Tibial nerve (tissue), 4 donors: ENCODE measurements around the gene PTPN3. TPM values are rescaled to one million over a fixed set of nuclear protein-coding genes. Genes with fewer than 3 reads are reported as not detected.

Experiments
- DNase-seq, 2 donors: peaks; one replicate each; pipeline ENCODE4 v3.0.0-alpha.2; 2019; ENCODE audit warnings: low spot score in 2 of 2
- H3K27ac ChIP-seq, 4 donors: fragments of 200-600 bp; sonication (generic) in 3 of 4; one replicate each; pipeline ENCODE4 v1.5.1; 2017 to 2019; ENCODE audit warnings: mild to moderate bottlenecking in 1 of 4
- H3K27me3 ChIP-seq, 2 donors: fragments of 200-600 bp; sonication (generic) in 1 of 2; one replicate each; pipeline versions ENCODE4 v1.5.1 to v1.6.0; 2017 to 2019
- H3K36me3 ChIP-seq, 3 donors: fragments of 200-600 bp; sonication (generic); one replicate each; pipeline ENCODE4 v1.5.1; 2018 to 2019
- H3K4me1 ChIP-seq, 4 donors: fragments of 200-600 bp; sonication (generic) in 3 of 4; one replicate each; pipeline ENCODE4 v1.5.1; 2017 to 2019
- H3K4me3 ChIP-seq, 4 donors: fragments of 200-600 bp; sonication (generic) in 3 of 4; one replicate each; pipeline ENCODE4 v1.5.1; 2017 to 2019; ENCODE audit warnings: mild to moderate bottlenecking in 1 of 4, moderate library complexity in 1 of 4
- H3K9me3 ChIP-seq, 4 donors: fragments of 200-600 bp; sonication (generic) in 3 of 4; one replicate each; pipeline ENCODE4 v1.5.1; 2017 to 2019
- CTCF ChIP-seq, 5 experiments: fragments of 200-600 bp in 3 of 5; fragments of 450-650 bp in 2 of 5; sonication (generic) in 3 of 5; IDR thresholded peaks; one replicate each; pipeline ENCODE4 v1.5.1; 2016 to 2019; ENCODE audit warnings: antibody characterized with exemption in 5 of 5, mild to moderate bottlenecking in 3 of 5, moderate library complexity in 2 of 5
- EP300 ChIP-seq, 2 donors: sonication (generic); formaldehyde crosslinking; IDR thresholded peaks; one replicate each; pipeline ENCODE4 v1.6.1; 2017; ENCODE audit warnings: antibody characterized with exemption in 2 of 2, mild to moderate bottlenecking in 1 of 2
- POLR2A ChIP-seq, 2 donors: fragments of 450-650 bp; IDR thresholded peaks; one replicate each; pipeline ENCODE4 v1.6.1; 2017; ENCODE audit warnings: antibody characterized with exemption in 2 of 2, mild to moderate bottlenecking in 2 of 2, moderate library complexity in 2 of 2
- WGBS, 2 donors: methylation state at CpG; one replicate each; pipeline ENCODE4 v1.1.5; 2018; 5-methylcytosine and 5-hydroxymethylcytosine counted together
- total RNA-seq, 4 donors: library from RNA; depleted of rRNA; stranded (reverse); fragments of >200 nt; gene quantifications; one replicate each; pipeline ENCODE4 v1.1.0, GENCODE V29; 2016

Gene PTPN3
- total RNA-seq, 4 donors from 2014 or later: 1.3 to 3.3 (median 1.8) TPM

GRCh38 chr9:109414125-109414785 is 83.9 kb downstream of the PTPN3 start:
- Histone ChIP-seq H3K36me3 (no peaks in the 10 kb centered on the region), H3K4me1 (no peaks in the 10 kb centered on the region), H3K27ac (no peak overlapping the region), H3K4me3 (no peak overlapping the region), H3K27me3 (no peaks in the 10 kb centered on the region), H3K9me3 (no peaks in the 10 kb centered on the region)
- TF ChIP-seq EP300 (IDR thresholded peaks at IDR 0.05) (no peak), POLR2A (IDR thresholded peaks at IDR 0.05) (no peak), CTCF (IDR thresholded peaks at IDR 0.05) (no peak)
- 54 to 58% methylated on average over 7 of the region's 7 CpGs for WGBS, 2 donors
- no peak for DNase-seq

- H3K27ac ChIP-seq: peak overlapping the region in 1 of 4 donors; percentile 12
- H3K4me3 ChIP-seq: no peak overlapping the region
- H3K27me3 ChIP-seq: no peaks in the 10 kb centered on the region
- WGBS, 2 donors: 42 to 44% methylated on average over 5 of the region's 5 CpGs
- no peaks in the 10 kb centered on the region for H3K9me3 ChIP-seq
- peak in 1 of 2 donors; percentile 10 for DNase-seq
- no peaks in the 10 kb centered on the region for H3K36me3 ChIP-seq
- H3K4me1 ChIP-seq: no peaks in the 10 kb centered on the region
- TF ChIP-seq POLR2A (IDR thresholded peaks at IDR 0.05): no peak
- peak; percentile 52 to 79 (median 61) for TF ChIP-seq CTCF (IDR thresholded peaks at IDR 0.05)
Measured at GRCh38 chr9:109411798-109412352, 86.2 kb downstream of the PTPN3 start.

GRCh38 chr9:109411069-109411761 is 86.9 kb downstream of the PTPN3 start:
- TF ChIP-seq POLR2A (IDR thresholded peaks at IDR 0.05): no peak
- TF ChIP-seq CTCF (IDR thresholded peaks at IDR 0.05): no peak
- TF ChIP-seq EP300 (IDR thresholded peaks at IDR 0.05): no peak
- Histone ChIP-seq H3K27ac (peak overlapping the region in 1 of 4 donors; percentile 12), H3K9me3 (no peaks in the 10 kb centered on the region), H3K27me3 (no peaks in the 10 kb centered on the region), H3K4me1 (no peaks in the 10 kb centered on the region), H3K36me3 (no peaks in the 10 kb centered on the region), H3K4me3 (no peak overlapping the region)
- WGBS, 2 donors: 85 to 88% methylated on average over 10 of the region's 10 CpGs
- no peak for DNase-seq

- no peak overlapping the region for H3K4me3 ChIP-seq
- TF ChIP-seq POLR2A (IDR thresholded peaks at IDR 0.05) (no peak), EP300 (IDR thresholded peaks at IDR 0.05) (no peak), CTCF (IDR thresholded peaks at IDR 0.05) (no peak)
- no peak for DNase-seq
- no peaks in the 10 kb centered on the region for H3K9me3 ChIP-seq
- H3K27ac ChIP-seq: no peak overlapping the region
- 66 to 71% methylated on average over 12 of the region's 12 CpGs for WGBS, 2 donors
- no peaks in the 10 kb centered on the region for H3K36me3 ChIP-seq
- H3K4me1 ChIP-seq: no peaks in the 10 kb centered on the region
- H3K27me3 ChIP-seq: no peaks in the 10 kb centered on the region
Measured at GRCh38 chr9:109409773-109410397, 88.2 kb downstream of the PTPN3 start.
